ENCODE data around the gene COL5A2. TPM values are rescaled to one million over a fixed set of nuclear protein-coding genes. Genes with fewer than 3 reads are reported as not detected.

Gene COL5A2
- total and polyA plus RNA-seq, 8 donors: 122 to 324 (median 210) TPM

DNA sequence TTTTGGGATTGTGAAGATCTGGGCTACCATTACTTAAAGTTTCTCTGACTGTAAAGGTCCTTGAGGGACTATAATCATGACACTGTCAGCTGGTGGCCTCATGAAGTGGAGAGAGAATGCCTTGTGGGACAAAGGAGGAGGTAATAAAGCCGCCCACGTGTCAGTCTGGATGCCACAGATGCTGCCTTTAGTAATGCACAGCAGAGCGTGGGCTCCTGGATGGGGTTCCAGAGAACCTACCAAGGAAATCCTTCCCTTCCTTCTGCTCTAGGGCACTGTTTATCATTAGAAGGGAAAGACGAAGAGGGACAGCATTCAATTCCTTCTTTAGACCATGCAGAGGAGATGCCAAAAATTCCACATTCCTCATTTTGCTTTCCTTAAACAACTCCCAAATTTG lies 63.5 kb downstream of the COL5A2 start:
- Histone ChIP-seq H3K4me3 (no peak overlapping the region), H3K36me3 (no peaks in the 10 kb centered on the region), H3K27me3 (no peaks in the 10 kb centered on the region), H3K9me3 (no peaks in the 10 kb centered on the region), H3K27ac (no peak overlapping the region), H3K4me1 (no peaks in the 10 kb centered on the region)
- DNase-seq (no peak), ATAC-seq (no peak)
- intact Hi-C loops (cut with DNase I): no loop called here
- TF ChIP-seq, protein P1, sequence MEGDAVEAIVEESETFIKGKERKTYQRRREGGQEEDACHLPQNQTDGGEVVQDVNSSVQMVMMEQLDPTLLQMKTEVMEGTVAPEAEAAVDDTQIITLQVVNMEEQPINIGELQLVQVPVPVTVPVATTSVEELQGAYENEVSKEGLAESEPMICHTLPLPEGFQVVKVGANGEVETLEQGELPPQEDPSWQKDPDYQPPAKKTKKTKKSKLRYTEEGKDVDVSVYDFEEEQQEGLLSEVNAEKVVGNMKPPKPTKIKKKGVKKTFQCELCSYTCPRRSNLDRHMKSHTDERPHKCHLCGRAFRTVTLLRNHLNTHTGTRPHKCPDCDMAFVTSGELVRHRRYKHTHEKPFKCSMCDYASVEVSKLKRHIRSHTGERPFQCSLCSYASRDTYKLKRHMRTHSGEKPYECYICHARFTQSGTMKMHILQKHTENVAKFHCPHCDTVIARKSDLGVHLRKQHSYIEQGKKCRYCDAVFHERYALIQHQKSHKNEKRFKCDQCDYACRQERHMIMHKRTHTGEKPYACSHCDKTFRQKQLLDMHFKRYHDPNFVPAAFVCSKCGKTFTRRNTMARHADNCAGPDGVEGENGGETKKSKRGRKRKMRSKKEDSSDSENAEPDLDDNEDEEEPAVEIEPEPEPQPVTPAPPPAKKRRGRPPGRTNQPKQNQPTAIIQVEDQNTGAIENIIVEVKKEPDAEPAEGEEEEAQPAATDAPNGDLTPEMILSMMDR (IDR thresholded peaks at IDR 0.05): no peak

DNA sequence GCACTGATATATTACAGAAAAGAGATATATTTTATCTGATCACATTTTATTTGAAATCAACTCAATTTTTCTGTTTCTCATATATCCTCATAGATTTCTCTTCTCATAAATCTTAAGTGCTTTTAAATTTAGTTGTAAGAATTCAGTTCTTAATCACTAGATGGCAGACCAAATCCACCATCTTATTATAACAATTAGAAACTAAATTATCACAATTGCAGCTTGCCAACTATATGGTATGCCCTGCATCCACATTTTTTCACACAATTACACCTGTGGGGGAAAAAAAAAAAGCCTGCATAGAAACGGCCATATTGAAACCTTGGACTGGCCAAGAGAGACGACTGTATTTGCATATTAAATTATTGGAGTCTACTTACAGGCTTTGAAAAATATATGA lies 64.4 kb downstream of the COL5A2 start:
- ATAC-seq (no peak), DNase-seq (peak in 1 of 4 donors; percentile 17)
- Histone ChIP-seq H3K27ac (no peak overlapping the region), H3K4me3 (no peak overlapping the region), H3K9me3 (no peaks in the 10 kb centered on the region), H3K4me1 (no peaks in the 10 kb centered on the region), H3K27me3 (no peaks in the 10 kb centered on the region), H3K36me3 (no peaks in the 10 kb centered on the region)
- TF ChIP-seq, protein P1 (IDR thresholded peaks at IDR 0.05): no peak
- intact Hi-C loops (cut with DNase I): no loop called here

DNA sequence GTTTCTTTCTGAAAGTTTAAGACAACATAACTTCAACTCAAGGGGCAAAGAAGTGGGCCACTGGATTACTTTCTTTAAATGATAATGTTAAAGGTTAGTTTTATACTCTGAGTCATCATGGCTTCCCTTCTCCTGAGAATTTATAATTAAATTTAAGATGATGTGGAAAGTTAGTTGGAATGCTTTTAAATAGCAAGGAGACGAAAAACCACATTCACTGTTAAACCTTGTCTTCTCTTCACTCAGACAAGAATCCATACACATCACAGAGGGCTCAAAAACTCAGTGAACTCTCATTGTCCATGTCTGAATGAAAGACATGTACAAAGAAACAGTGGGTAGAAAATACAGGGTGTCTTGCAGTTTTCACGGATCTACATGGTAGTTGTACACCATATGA lies 65.6 kb downstream of the COL5A2 start:
- Histone ChIP-seq H3K27ac (no peak overlapping the region), H3K9me3 (no peaks in the 10 kb centered on the region), H3K4me3 (no peak overlapping the region), H3K36me3 (no peaks in the 10 kb centered on the region), H3K27me3 (no peaks in the 10 kb centered on the region), H3K4me1 (no peaks in the 10 kb centered on the region)
- ATAC-seq (no peak), DNase-seq (no peak)
- TF ChIP-seq, protein P1 (IDR thresholded peaks at IDR 0.05): no peak
- intact Hi-C loops (cut with DNase I): no loop called here

DNA sequence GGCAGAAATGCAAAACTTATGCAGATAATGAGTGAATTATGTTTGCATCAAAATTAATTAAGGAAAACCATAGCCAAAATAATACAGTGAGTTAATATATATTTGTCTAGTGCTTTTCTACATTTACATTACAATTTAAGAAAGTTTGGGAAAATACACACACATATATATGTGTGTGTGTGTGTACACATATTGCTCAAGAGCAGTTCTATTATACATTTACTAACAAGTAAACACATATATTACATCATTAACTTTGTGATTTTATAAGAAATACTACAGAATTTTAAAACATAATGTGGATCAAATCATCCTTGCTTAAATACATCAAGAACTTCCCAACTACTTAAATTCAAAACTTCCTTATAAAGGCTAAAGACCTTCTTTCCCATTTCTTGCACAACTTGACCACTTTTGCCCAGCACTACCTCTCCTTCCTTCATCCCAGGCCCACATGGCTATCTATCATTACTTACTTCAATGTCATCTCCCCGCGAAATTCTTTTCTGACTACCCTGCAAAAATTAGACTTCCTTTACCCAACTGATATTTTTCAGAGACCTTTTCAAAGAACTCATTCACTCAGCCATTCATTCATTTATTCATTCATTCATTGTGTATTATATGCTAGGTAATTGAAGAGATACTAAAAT lies 68.4 kb downstream of the COL5A2 start:
- Histone ChIP-seq H3K36me3 (no peaks in the 10 kb centered on the region), H3K4me1 (no peaks in the 10 kb centered on the region)
- no peak for ATAC-seq

DNA sequence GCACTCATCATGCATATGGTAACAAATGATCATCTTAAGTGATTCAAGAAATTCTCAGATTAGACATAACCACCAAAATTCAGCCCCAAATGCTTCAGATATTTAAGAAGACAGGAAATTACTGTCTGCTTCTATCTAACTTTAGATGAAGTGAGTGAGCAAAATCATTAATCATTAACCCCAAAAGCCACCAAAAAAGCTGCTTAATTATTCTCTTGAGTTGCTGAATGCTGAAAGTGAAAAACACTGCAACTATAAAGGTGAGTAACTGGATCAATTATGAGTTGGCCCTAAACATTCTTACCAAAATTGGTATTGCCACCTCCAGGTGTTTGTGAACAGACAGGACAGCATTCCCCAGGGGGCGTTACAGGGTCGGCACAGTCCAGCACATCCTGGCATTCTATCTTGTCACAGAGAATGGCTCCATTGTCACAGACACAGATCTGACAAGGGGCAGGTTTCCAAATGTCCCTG lies 69.6 kb downstream of the COL5A2 start:
- DNase-seq: no peak
- Histone ChIP-seq H3K36me3 (no peaks in the 10 kb centered on the region), H3K4me1 (no peaks in the 10 kb centered on the region), H3K27me3 (no peaks in the 10 kb centered on the region), H3K4me3 (no peak overlapping the region), H3K9me3 (no peaks in the 10 kb centered on the region), H3K27ac (no peak overlapping the region)
- intact Hi-C loops (cut with DNase I): no loop called here
- ATAC-seq: no peak
- TF ChIP-seq, protein P1 (IDR thresholded peaks at IDR 0.05): no peak

More for the DNA sequence above, 68.4 kb downstream of the COL5A2 start:
- H3K9me3 ChIP-seq: no peaks in the 10 kb centered on the region
- DNase-seq: no peak
- H3K27me3 ChIP-seq: no peaks in the 10 kb centered on the region
- H3K4me3 ChIP-seq: no peak overlapping the region
- TF ChIP-seq, protein P1 (IDR thresholded peaks at IDR 0.05): no peak
- intact Hi-C loops (cut with DNase I): no loop called here
- no peak overlapping the region for H3K27ac ChIP-seq

Measured in left lung (tissue), 10 donors.